ENCODE results near the gene KIF3C.

GRCh38 chr2:25917832-25918231, 64.5 kb downstream of the KIF3C start:
- no peak for TF ChIP-seq CTCF (IDR thresholded peaks at IDR 0.05)
- no peak for TF ChIP-seq POLR2A (IDR thresholded peaks at IDR 0.05)

Data from Peyer's patch (tissue), 4 donors.